Stimulated activated CD8-positive, alpha-beta memory T cell treated with anti-CD3 and anti-CD28 coated beads, Interleukin-12 subunit alpha, Interleukin-12 subunit beta, amount 100 ng/mL, for 24 hours (primary cell): ENCODE measurements around the gene PSMB10.
"Not testable (repeated sequence)": the region's sequence is repeated elsewhere in the genome, so short reads cannot be mapped to it uniquely, and the experiment has no call there.

Experiments used
- DNase-seq: peaks from one replicate; pipeline ENCODE4 v3.0.0-alpha.2; 2020; ENCODE audit errors: extremely low read depth

The PSMB10 gene

DNA sequence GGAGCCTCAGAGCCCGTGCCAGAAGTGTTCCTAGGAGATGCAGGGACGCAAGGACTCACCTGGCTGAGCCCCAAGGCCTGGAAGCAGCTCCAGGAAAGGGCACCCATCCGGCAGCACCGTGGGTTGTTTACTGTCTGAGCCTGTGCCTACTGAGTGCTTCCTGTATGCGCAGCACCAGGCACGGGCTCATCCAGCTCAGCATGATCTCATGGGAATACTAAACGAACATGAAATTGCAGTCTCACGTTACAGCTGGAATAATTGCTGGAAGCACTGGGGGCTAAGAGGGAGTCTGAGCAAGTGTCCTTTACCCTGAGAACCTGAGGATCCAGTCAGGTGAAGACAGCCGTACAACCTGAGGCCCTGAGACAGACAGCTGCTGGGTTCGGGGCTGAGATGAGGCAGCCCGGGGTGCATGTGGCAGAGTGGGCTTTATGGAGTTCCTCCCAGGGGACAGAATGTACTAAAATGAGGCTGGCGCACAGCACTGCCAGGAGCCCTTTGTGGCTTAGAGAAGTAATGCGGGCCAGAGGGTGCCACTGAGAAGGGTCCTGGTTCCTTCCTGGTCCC is 10.4 kb downstream of the PSMB10 start:
- no peak for DNase-seq

DNA sequence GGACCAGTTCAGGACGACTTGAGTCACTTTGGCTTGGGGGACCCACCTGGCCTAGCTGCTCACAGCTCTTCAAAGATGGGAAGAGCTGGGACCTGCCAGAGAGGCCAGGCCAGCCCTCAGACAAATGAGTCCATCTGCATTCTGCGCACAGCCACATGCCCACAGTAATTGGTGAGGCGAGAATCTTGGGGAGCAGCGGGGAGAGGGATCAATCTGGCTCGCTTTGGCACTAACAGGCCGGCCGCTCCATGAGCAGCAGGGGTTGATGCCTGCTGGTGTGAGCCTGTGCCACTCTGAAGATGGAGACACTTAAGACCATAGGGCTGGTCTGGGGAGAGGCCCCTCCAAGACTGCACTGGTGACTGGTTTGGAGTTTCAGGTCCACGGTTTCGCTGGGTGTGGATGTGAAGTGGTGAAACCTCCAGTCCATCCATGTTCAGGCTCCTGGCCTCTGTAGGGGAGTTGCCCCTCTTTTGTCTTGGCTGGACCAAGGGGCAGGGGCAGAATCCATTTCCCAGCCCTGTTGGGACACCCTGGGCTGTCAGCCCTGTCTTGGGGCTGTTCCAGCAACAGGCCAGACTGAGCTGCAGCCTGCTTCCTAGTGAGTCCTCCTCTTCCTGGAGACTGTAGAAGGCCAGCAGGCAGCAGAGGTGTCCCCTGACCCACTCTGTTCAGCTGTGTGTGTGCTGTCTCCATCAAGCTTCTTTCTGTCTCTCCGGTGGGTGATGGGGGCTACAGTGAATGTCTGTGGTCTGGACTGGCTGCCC is 12.3 kb downstream of the PSMB10 start:
- DNase-seq: no peak

DNA sequence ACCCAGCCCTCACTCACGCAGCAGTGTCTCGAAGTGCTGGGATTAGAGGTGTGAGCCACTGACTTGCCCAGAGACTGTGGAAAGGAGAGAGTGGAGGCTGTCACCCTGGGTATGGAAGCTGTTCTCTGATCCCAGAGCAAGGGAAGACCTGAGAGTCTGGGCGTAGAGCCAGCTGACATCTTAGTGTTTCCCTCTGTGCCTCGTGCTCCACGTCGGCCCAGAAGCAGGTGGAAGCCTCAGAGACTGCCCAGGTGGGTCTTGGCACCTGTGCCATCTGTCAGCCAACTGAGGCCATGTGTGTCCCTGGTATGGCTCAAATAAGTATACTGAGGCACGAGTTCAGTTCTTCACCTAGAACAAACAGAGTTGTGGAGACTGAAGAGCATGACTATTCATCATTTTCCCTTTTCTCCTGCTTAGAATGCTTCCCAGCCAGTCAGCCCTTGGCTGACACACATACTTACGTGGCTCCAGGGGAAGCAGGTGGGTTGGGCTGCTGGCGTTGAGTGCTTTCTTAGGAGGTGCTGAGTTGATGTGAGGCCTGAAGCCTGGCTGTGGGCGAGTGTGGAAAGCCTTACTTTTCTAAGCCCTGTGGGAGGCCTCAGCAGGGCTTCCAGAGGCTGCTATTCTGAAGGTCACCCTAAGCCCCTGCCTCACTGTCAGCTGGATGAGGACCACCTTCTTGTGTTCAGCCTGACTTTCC is 13.1 kb downstream of the PSMB10 start:
- no peak for DNase-seq

DNA sequence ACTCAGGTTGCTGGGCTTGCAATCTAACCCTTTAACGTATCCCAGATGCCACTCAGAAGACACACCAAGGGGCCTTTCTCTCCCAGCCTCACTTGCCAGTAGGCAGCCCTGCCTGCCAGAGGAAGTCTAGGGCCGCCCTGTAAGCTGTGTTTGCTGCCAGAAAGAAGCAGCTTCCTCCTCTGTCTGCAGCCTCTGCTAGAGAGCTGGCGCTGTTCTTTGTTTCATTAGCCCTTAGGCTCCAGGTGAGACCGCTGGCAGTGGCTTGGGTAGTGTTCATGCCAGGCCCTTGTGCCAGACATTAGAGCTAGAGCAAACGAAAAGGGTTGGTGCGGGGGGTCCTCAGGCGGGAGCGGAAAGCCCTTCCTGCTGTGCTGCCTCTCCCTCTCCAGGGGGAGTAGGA is 13.9 kb downstream of the PSMB10 start:
- no peak for DNase-seq

DNA sequence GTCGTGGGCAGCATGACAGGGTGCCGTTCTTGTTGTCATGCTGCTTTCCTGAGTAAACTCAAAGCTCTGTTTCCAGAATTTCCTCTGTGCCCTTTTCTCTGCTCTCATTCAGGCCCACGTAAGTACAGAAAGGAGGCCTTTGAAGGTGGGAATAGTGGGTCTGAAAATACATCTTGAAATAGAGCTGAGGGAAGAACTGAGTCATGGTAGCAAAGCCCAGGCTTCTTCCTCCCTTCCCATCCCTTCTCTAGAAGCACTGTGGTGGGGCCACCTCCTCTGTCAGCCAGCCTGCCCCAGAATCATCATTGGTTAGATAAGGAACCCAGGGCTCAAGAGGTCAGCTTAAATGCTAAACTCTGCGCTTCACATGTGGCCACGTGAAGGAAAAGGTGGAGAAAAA is 14.4 kb downstream of the PSMB10 start:
- DNase-seq: no peak

DNA sequence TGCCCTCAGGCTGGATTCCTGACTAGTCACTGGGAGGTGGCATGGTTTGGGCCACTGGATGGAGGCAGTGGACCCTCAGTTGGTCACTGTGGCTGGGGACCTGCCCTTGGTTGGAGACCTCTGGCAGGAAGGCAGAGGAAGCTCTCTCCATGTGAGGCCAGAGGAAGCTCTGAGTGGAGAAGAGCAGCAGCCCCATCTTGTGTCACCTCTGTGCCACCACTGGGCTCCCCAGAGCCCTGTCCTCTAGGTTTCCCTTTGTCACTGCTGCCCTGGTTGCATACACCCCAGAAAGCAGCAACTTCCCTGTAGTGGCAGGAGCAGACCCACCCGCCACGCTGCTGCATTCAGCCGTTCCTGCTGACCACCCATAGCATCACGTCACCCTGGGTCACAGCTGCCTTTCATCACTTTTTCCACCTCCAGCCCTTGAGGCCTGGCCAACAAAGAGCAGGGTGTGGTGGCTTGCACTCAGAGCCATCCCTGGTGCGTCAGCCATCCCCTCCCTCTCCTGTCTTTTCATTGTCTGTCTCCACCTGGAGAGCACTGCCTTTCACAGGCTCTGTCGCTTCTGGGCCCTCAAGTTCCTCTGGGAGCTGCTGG is 16.9 kb downstream of the PSMB10 start:
- no peak for DNase-seq

DNA sequence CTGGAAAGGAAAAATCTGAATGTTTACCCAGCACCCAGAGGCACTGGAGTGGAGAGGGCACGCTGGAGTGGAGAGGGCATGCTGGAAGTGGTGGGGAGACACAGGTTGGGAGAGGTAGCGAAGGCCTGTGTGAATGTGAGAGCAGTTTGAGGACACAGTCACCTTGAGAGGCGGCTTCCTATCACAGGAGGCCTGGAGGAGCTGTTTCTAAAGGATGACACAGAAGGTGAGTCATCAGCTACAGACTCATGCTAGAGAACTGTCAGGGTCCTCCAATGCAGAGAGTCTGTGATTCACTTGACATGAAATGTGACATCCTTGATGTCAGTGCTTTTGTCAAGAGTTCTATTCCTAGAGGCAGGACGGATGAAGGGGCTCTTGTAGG is 18.8 kb downstream of the PSMB10 start:
- no peak for DNase-seq

DNA sequence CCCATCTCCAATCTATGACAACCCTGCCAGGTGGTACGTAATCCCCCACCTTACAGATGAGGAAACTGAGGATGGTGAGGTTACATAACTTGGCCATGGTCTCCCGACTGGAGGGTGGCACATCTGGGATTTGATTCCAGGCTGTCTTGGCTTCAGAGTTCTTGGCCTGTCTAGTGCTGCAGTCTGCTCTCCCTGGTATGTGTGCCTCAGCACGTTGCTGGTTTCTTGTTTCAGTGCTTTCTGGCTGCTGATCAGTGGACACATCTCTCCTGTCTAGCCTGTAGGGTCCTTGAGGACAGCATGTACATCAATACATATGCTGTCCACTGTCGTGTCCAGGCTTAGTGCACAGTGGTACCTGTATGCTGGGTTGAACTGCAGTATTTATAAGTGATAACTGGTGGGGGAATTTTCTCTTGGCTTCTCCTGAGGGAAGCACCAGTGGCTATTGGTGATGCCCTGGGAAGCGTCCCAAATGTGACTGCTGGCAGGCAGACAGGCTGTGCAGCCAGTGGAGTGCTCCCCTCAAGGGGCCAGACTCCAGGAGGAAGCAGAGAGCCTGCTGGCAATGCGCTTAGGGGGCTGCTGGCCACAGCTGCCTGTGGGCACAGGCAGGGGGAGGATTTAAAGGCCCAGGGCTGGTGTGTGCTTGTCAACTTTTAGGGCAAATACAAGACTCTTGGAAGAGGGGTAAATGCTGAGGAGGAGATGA is 19.4 kb downstream of the PSMB10 start:
- no peak for DNase-seq

DNA sequence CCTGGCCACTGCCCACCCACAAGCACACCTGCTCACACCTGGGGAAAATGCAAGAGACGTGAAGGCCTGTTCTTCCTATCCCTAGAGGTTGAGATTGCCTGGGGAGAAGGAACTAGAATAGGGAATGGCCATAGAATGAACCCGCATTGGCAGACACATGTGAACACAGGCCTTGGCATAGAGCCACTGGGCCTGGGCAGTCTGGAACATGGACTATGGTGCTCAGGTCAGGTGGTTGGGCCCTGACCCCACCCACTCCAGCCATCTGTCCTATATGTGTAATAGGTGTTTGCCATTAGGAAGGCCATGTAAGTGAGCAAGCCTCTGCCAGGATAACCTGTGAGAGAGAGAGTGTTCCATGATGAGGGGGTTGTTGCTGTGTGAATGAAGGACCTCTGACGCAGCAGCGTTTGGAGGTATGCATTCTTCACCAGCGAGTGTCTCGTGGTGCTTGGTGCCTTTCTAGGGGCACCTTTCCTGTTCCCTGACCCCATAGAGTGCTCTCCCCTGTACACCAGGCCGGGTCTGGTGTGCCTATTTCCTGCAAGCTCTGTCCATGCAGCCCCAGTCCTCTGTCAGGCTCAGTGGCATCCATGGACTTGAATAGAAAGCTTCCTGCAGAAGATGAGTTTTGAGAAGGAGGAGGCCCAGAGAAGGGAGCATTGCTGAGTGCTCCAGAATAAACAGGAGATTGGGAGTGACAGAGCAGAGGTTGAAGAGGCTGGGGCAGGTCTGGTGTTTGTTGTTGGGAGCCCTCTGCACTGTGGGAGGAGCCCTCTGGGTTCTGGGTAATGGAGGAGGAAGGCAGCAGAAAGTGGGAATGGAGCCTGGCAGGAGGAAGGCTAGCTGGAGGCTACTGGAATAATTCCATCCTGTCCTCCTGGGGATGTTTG is 20.6 kb downstream of the PSMB10 start:
- DNase-seq: no peak

DNA sequence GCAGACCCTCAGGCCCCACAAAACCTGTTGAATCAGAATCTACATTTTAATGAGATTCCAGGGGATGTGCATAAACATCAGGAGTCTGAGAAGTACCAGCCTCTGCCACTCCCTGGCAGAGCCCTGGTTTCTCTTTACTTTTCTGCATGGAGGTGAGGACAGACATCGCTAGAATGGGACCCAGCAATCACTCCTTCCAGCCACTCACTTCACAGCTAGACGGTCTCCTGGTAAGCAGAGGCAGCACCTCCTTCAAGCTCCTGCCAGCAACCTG is 21.2 kb downstream of the PSMB10 start:
- not testable (repeated sequence) for DNase-seq

DNA sequence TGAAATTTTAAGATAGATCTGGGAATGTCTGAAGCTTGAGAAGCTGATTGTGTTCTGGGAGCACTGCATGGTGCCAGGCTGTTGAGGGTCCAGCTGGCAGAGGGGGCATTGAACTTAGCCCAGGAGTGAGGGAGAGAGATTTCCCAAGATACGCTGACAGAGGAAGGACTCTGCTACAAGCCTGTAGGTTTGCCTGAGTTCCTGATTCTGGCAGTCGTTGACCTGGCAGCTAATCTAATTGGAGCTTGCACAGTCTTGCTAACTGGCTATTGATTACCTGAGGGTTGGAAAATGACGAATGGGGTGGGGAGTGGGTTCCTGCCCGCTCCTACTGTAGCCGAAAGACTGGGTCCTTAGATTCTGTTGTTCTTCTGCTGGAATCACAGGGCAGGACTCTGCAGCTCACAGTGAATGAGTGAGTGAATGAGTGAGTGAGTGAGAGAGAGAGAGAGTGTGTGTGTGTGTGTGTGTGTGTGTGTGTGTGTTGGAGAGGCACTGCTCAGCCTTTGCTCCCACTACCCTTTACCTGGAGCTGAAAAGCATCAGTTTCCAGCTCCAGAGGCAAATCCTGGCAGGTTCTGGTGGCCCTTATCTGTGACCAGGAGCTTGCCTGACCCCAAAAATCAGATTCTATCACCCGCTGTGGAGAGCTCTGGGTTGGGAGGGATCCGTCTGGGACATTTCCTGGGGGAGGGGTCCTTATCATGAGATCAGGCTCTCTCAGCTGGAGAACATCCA is 21.7 kb downstream of the PSMB10 start:
- no peak for DNase-seq

DNA sequence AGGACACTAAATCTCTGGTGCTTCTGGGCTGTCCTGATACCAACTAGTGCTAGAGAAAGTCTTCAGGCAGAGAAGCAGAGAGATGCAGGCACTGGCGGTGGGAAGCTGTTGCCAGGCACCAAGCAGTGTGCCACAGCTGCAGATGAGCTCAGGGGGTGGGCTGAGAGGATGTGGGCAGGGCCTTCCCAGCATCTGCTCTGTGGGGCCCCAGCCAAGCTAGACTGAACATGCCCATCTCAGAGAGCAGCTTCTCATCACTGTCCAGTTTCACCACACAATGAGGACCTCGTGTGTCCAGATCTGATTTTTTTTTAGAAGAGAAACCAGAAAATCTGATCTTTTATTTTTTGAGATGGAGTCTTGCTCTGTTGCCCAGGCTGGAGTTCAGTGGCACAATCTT is 26.5 kb downstream of the PSMB10 start:
- no peak for DNase-seq

DNA sequence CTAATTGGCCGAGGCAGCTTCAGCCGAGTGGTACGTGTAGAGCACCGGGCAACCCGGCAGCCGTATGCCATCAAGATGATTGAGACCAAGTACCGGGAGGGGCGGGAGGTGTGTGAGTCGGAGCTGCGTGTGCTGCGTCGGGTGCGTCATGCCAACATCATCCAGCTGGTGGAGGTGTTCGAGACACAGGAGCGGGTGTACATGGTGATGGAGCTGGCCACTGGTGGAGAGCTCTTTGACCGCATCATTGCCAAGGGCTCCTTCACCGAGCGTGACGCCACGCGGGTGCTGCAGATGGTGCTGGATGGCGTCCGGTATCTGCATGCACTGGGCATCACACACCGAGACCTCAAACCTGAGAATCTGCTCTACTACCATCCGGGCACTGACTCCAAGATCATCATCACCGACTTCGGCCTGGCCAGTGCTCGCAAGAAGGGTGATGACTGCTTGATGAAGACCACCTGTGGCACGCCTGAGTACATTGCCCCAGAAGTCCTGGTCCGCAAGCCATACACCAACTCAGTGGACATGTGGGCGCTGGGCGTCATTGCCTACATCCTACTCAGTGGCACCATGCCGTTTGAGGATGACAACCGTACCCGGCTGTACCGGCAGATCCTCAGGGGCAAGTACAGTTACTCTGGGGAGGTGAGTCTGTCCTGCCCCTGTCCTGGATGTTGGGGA is 27.5 kb downstream of the PSMB10 start:
- DNase-seq: no peak

DNA sequence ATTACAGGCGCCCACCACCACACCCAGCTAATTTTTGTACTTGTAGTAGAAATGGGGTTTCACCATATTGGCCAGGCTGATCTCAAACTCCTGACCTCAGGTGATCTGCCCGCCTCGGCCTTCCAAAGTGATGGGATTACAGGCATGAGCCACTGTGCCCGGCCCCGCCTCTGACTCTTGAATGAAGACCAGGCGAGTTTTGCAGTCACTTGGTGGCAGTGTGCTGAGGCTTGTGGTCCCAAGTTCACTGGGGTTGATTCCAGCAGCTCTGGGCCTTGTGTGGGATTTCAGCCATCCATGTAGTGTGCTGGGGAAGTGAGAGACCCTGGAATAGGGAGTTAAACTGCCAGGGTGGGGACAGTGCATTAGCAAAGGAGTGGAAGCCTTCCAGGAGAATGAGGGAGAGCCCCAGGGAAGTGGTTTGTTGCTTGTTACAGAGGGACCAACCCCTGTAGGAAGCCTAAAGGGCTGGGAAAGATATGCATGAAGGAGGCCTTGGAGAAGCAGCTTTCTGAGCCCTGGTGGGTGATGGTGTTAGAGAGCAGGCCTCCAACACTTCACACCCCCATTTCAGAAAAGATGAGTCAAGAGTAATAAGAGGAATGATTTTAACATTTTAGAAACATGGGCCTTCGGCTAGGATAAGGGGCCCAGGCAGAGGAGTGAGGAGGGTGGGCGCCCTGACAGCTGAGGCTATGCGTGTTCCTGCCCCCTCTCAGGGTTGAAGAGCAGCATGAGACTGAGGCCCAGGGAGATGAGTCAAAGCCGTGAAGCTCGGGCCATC is 29.1 kb downstream of the PSMB10 start:
- no peak for DNase-seq

DNA sequence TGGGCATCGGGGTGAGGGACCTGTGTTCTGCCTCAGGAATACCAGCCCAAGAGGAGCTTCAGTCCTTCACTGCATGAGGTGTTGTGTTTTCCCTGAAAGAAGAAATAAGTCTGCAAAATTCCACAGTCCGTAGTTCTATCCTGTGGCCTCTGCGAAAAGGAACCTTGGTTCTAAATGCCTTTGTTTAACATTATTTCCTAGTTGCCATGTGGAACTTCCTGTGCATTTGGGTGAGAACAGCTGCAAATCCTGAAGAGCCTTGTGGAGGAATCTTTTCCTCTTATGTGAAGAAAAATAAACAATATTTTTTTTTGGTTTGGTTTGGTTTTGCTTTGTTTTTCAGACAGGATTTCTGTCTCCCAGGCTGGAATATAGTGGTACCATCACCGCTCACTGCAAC is 33.8 kb downstream of the PSMB10 start:
- DNase-seq: no peak

DNA sequence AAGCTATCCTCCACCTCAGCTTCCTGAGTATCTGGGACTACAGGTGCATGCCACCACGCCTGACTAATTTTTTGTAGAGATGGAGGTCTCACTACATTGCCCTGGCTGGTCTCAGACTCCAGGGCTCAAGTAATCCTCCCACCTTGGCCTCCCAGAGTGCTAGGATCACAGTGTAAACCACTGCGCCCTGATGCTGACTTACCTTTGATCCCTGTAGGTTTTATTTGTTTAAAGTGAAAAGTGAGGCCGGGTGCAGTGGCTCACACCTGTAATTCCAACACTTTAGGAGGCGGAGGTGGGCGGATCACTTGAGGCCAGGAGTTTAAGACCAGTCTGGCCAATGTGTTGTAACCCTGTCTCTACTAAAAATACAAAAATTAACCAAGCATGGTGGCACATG is 34.9 kb downstream of the PSMB10 start:
- DNase-seq: no peak

DNA sequence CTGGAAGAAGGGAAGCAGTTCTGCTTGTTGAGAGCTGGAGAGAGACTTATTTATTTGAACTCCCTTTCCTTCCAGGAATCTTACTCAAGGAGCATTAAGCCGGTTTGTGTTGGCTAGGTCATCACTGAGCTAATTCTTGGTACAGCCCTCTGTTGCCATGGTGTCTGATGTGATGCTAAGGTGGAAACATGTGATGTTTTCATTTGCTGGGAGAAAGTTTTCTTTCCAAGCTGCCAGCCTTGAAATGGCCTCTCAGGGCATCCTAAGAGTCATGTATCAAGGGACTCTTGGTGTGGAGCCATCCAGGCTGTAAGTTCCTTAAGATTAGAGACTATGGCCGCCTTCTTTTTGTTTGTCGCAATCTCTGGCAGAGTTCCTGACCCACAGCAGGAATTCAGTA is 39.4 kb downstream of the PSMB10 start:
- DNase-seq: no peak

DNA sequence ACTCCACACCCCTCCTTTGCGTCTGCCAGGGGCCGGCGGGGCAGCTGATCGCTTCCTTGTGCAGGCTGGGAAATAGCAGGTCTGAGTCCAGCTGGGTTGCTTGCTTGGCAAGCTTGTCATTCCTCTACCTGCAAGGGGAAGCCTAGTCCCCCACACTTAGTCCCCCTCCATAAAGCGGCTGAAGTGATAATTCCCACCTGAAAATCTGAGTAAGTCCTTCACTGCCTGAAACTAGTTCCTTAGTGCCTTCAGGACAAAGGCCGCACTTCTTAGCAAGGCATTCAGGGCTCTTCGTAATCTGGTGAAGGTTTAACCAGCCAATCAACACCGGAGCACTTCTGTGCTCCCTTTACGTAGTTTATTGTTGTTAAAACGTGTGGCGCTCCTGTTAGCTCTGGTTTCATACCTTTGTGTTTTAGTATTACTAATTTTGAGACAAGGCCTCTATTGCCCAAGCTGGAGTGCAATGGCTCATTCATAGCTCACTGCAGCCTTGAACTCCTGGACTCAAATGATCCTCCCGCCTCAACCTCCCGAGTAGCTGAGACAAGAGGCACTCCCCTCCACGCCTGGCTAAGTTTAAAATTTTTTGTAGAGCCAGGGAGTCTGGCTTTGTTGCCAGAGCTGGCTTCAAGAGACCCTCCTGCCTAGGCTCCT is 42.8 kb downstream of the PSMB10 start:
- no peak for DNase-seq
